GM21360 (cell line): ENCODE results near the gene PHACTR1.

Experiments
- ATAC-seq: cut with Tn5 transposase; IDR thresholded peaks from one replicate; pipeline ENCODE4 v1.9.1; 2021; ENCODE audit warnings: mild to moderate bottlenecking, moderate library complexity; ENCODE audit not compliant: unreplicated experiment

The PHACTR1 gene

DNA sequence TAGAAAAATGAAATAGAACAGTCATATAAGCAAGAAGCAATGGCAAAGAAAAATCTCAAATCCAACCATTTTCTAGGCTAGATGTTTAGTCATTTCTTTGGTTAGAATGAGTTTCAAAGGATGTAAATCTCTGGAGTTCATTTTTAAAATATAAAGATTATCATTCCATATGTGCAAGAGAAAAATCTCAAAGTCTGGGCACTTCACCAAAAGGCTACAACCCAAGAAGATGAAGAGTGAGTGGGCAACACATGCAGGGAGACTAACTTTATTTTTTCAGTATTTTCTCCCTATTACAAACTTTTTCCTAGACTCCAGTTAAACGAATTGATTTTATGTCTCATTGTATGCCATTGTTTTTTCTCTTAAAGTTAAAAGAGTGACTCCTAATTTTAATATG is 83.6 kb downstream of the PHACTR1 start:
- no peak for ATAC-seq

DNA sequence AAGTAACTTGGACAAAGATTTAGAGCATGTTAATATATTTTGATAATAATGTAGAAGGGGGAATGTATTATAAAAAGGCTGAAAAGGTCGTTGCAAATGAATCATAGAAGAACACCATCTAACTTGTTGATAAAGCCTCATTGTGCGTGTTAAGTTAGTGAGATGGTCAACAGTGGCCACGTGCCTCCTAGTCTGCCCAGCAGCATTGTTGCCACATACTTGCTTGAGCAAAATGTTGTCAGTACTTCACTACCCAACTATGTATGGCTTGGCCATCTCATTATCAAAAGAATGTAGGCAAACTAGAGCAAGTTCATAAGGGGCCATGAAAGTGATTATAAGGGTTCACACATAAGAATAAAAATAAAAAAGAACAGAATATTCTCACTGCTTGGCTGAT is 84.6 kb downstream of the PHACTR1 start:
- no peak for ATAC-seq

DNA sequence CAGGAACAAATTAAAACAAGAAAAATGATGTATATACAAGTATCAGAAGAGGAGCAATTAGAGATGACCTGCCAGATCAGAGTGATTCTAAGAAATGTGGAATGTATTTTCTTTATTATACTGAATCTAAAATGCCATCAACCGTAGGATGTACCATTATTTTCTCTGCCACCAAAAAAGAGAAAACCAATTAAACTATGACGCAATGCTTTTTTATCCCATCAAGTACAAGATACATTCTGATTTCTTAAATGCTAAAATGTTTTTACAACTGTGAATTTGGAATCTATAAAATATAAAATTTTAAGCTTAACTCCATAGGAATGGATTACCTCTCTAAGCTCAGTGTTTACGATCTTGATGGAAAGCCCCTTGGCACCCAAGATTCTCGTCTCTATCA is 85.9 kb downstream of the PHACTR1 start:
- no peak for ATAC-seq

DNA sequence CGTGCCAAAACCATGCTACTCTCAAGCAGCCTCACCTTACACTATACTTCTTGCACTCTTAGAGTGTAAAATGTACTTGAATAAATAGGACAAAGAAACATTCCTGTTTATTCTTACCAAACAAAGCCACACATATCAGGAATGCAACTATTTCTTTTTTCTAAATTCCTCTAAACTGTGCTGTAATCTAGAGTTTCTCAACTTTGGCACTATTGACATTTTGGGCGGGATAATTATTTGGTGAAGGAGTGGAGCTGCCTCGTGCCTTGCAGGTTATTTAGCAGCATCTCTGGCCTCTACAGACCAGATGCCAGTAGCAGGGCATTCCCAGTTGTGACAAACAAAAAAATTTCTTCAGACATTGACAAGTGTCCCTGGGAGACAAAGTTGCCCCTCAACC is 86.9 kb downstream of the PHACTR1 start:
- no peak for ATAC-seq

DNA sequence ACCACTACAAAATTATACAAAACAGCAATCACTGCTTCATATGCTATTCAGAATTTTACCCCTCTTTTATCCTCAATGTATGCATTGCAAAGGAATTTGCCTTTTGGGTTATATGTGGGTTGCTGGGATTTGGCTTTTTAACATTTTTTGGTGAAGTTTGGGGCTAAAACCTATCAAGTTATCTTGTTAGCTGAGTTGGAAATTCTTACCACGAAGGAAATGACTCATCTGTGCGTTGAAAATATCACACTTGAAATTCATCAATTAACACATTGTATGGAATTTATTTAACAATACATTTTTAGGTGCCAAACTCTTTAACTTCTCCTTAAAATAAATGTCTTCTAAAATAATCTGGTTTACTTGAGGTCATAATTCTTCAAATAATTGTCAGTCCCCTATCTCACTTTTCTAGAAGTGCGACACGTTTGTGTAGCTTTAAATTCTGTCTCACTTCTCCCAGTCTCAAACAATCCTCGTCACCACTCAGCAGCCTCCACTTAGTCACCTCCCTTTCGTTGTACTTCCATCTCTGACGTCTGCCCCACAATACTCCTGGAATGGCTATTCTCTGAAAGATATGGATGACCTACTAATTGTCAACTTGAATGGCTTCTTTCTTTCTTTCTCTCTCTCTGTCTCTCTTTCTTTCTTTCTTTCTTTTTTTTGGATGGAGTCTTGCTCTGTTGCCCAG is 88.5 kb downstream of the PHACTR1 start:
- no peak for ATAC-seq

DNA sequence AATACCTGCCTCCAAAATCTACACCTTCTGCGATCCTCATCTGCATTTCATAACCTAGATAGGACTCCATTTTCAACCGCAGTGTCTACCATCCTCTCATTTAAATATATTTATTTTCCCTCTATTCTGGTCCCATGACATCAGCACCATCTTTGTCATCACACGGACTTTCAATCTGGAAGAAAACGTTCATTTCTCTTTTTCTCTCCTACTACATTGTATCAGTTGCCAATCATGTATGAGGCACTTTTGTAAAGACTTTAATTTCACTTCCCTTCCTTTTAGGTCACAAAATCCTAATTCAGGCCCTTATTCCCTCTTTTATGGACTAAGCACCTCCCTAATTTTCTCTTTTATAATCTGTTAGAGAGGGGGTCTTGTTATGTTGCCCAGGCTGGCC is 89.6 kb downstream of the PHACTR1 start:
- ATAC-seq: no peak

DNA sequence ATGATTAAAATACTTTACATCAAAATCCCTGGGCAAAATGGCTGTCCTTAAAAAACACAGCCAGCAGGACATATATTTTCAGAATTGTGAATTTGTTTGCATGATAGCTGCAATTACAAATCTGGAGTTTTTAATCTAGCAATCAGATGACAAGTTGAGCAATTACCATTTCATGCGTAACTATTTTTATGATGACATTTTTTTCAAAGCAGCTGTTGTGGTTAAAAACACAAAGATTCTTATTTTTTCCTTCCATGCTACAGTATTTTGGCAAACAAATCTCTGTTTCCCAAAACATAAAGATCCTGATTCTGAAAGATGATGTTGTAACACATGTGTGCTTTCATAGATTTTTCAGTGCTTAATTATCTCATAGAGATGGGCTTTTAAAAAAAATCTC is 90.2 kb downstream of the PHACTR1 start:
- ATAC-seq: no peak

DNA sequence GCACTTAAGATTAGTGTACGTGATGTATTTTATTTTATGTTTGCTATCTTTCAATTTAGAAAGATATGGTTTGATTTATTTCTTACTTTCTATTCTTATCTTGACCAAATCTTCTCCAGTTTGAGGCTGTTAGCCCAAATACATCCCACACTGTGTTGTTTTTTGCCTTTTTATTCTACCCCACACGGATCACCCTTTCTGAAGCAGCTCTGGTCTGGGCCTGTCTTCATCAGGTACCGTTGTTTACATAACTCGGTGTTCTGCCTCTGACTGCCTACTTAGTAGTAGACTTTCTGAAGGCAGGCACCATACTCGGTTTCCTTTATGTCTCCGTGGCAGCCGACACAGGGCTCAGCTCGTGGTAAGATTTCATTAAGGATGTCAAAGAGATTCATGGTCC is 95.0 kb downstream of the PHACTR1 start:
- ATAC-seq: no peak

DNA sequence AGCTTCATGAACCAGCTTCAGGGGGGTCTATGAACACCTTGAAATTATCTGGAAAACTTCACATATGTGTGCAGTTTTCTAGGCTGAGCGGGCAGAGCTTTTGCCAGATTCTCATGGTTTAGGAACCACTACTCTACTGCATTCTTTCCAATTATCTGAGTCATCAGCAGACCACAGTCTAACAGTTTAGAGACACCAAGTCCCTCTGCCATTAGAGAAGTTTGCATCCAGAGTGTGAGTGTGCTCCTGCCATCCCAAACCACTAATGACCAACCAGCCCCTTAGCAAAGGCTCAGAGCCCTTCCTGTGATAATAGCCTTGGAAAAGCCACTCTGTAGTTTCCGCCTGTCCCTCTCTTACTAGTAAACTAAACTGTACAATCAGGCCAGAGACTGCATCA is 96.8 kb downstream of the PHACTR1 start:
- no peak for ATAC-seq

DNA sequence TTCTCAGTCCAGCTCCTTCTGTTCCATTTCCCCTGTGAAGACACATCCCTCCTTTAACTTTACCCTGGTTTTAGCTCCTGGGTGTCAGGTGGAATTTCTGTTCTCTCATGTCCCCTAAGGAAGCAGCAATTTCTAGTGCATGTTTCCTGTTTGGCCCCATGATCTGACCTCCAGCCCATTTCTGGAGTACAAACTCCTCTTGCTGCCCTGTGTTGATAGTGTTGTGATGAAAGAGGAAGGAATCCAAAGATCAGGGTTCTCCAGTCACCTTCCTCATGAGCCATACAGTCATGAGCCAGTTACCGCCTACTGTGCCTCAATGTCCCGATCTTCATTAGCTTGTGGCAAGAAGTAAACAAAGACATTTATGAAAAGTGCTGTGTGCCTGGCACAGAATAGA is 97.4 kb downstream of the PHACTR1 start:
- no peak for ATAC-seq

DNA sequence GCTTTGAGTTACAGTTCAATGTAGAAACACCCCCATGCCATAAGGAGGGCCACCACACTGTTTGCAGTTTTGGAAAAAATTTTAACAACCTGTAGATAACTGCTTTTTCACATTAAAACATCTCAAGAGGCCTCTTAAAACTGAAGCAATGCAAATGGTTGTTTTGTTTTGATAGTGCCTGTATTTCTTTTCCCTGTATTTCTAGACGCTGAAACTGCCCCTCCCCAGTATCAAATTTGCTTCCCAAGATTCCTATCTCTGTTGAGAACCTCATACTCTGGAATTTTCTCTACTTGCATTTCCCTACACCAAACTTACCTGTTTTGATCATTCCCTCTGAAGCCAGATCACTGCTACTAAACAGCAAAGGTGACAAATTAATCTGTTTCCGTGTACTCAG is 98.5 kb downstream of the PHACTR1 start:
- no peak for ATAC-seq

DNA sequence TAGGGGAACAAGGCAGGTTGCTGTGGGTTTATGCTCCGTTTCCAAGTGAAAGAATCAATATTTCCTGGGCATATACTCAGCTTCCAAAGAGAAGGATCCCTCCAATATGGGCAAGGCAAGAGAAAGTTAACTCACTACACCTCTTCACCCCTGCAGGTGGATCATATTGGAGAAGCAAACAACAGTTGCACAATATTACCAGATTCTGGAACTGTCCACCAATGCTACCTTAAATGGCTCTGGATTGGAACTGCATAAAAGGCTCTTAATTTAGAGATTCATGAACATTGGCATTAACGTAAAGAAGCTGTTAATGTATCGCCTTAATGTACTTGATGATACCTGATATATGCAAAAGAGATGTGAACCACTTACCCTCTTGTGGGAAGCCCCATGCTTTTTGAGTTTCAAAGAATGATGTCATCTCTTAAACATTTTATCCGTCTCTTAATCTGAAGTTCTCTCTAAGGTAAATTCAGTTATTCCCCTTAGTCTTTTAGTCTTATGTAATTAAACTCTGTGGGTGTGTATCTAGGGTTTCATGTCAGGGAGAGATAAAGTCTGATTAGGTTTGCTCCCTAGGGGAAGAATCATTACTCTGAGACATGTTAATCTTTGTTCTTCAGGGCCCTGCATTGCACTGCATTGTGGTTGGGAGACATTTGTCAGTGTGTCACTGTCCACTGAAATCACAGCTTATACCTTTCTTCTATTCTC is 99.5 kb downstream of the PHACTR1 start:
- ATAC-seq: no peak

DNA sequence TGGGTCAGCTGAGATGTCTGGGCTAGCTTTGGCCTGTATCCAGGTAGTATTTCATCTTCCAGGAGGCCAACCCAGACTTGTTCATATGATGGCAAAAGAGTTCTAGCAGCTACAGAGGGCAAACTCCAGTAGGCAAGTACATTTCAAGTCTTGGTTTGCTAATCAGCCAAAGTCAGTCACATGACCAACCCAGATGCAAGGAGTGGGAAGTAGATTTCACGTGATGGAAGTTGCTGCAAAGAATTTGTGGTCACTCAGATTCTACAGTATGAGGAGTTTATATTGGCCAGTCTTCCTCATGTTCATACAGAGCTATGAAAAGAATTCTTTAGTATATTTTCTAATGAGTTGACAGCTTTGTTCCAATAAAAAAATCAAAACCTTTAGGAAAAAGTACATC is 101.8 kb downstream of the PHACTR1 start:
- no peak for ATAC-seq

DNA sequence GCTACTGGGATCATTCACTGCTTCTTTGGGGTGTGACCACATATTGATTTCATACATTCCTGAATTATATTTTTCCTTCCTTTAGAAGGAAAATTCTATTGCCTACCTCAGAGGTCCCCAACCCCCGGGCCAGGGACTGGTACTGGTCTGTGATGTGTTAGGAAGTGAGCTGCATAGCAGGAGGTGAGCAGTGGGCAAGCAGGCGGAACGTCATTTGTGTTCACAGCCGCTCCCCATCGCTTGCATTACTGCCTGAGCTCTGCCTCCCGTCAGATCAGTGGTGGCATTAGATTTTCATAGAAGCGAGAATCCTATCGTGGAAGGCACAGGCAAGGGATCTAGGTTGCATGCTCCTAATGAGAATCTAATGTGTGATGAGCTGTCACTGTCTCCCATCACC is 107.3 kb downstream of the PHACTR1 start:
- no peak for ATAC-seq

DNA sequence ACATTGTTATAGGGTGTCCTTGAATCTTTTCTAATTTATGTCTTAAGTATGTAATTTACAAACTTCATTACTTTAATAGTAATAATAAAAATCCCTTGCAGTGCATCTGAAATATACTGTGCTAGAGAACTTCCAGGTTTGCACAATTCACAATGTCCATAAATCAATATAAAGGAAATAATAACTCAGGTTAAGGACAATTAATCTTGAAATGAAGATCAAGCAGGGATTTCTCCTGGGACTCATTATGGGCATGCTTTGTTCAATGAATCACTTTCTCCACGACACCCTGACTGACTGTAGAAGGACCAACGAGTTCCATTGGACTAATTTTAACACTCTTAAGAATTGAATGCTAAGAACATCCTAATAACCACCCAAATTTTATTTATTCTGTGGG is 110.0 kb downstream of the PHACTR1 start:
- ATAC-seq: no peak

DNA sequence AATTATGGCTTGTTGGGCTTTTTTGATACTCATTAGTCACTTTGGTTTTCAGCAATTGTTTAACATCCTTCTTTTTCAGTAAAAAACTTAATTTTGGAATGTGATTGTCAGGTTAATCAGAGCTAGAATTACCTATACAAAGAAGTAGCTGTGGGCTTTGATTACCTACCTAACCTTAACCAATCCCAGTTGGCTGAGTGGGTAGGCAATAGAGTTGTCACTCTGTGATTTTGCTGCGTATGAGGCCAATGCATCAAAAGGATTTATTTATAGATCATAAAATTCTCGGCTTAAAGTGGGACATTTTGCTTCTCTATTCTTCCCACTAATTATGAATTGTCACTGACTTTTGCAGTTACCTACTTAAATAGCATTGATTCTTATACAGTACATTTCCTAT is 111.4 kb downstream of the PHACTR1 start:
- ATAC-seq: no peak

DNA sequence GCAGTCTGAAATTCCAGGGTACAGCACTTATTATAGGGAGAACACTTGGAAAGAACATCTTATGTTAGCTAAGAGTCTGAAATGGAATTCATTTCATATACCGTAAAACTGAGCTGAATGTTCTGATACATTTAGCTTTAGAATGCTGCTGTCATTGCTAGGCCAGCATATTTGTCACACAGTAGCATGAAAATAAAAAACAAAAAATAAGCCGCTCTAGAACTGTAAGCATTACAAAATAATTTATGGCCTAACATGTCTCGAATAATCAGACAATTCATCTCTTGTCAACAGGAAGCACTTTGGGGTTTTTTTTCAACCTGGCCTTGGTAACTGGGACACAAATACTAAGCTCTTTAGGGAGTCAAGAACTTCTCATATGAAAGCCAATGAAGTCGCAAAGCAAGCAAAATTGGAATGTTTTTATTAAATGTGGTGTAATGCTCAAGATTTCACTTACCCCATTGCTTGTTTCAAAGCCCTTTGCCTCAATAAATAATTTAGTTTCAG is 115.7 kb downstream of the PHACTR1 start:
- no peak for ATAC-seq

DNA sequence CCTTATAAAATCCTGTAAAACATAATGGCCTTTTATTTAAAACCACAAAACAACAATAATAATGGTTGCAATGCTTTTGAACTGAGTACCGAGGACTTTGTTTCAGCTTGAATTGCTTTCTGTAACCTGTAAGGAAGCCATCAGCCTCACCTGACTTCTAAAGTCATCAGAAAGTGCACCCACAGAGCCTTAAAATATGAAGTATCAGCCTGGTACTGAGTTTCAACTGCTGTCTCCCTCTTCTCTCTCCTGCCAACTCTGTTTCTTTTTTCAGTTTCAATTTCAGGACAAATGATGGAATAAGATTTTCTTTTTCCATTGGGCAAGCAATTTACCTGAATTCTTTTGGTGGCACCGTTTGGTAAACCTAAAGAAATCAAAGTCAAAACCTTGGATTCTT is 119.4 kb downstream of the PHACTR1 start:
- no peak for ATAC-seq

DNA sequence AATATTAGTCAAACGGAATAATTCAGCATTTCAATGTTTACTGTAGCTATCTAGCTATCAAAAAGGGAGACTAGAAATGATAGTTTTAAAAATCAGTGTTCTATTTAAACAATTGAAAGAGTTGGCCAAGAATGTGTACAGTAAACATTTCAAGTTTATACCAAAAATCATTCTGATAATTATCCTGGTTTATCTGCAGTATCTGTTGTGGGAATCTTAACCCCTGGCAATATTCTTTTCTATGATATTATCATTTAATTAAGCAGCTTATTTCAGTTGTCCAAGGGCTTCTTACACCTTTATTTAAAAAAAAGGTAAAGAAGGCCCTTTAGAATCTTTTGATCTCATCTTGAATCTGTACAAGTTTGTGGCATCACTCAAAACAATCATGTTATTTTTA is 125.1 kb downstream of the PHACTR1 start:
- no peak for ATAC-seq

DNA sequence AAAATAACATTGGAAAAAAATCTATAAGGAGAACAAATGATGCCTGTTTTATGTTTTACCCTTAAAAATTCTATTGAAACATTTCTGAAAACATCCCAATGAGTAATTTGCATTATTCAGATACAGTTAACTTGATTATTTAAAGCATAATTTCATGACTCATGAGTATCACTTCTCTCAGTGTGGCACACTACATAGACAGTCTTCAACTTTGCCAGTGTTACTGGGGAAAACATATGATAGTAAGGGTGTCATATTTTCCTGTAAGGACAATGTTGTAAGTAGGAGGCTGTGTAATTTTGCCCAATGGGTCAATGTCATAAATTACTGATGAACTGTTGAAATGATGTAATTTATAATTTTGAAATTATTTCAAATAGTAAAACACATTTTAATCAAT is 125.5 kb downstream of the PHACTR1 start:
- ATAC-seq: no peak

DNA sequence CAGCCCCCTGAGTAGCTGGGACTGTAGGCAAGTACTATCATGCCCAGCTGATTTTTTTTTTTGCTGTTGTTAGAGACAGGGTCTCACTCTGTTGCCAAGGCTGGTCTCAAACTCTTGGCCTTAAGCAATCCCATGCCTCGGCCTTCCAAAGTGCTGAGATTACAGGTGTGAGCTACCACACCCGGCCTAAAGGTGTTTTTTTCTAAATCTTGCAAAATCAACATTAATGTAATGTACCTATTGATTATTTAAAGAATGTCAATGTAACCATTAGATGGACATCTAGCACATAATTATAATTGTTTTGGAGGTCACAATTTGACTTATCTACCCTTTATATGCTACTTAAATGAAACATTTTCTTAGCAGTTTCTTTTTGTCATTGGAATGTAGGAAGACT is 126.1 kb downstream of the PHACTR1 start:
- no peak for ATAC-seq
